ENCODE data around the gene ABHD6. TPM values are rescaled to one million over a fixed set of nuclear protein-coding genes. Genes with fewer than 3 reads are reported as not detected.

Gene ABHD6
- total RNA-seq, 2 donors from 2014 or later = 13.2 to 16.9 TPM

- H3K36me3 ChIP-seq = peaks cover 0 to 5% of the 10 kb centered on the region in 2 donors
- no peak overlapping the region for H3K27ac ChIP-seq
- no peaks in the 10 kb centered on the region for H3K9me3 ChIP-seq
- intact Hi-C loops (cut with DNase I) = no loop called here
- TF ChIP-seq POLR2A (IDR thresholded peaks at IDR 0.05) (no peak), CTCF (IDR thresholded peaks at IDR 0.05) (no peak), POLR2AphosphoS5 (IDR thresholded peaks at IDR 0.05) (no peak)
- DNase-seq (ENCODE audit: low spot score) = no peak
- H3K27me3 ChIP-seq (replicated peaks; ENCODE audit: insufficient read depth) = no peaks in the 10 kb centered on the region
- WGBS = 10% methylated on average over 1 of the region's 1 CpG
- peaks cover 17% of the 10 kb centered on the region for H3K4me1 ChIP-seq (replicated peaks)
- no peak overlapping the region for H3K4me3 ChIP-seq
Observed at GRCh38 chr3:58308728-58309127, 71.1 kb downstream of the ABHD6 start.

- Histone ChIP-seq H3K36me3 (peaks cover 4 to 11% of the 10 kb centered on the region in 2 donors), H3K27me3 (replicated peaks; ENCODE audit: insufficient read depth) (no peaks in the 10 kb centered on the region), H3K9me3 (no peaks in the 10 kb centered on the region), H3K27ac (no peak overlapping the region), H3K4me1 (replicated peaks) (no peaks in the 10 kb centered on the region), H3K4me3 (no peak overlapping the region)
- no peak for DNase-seq (ENCODE audit: low spot score)
- 77% methylated on average over 2 of the region's 2 CpGs for WGBS
- TF ChIP-seq CTCF (IDR thresholded peaks at IDR 0.05) (no peak), POLR2A (IDR thresholded peaks at IDR 0.05) (no peak), POLR2AphosphoS5 (IDR thresholded peaks at IDR 0.05) (no peak)
- intact Hi-C loops (cut with DNase I) = no loop called here
Observed at GRCh38 chr3:58317811-58318210, 80.2 kb downstream of the ABHD6 start.

- Histone ChIP-seq H3K9me3 (no peaks in the 10 kb centered on the region), H3K4me1 (replicated peaks) (no peaks in the 10 kb centered on the region), H3K4me3 (no peak overlapping the region), H3K27me3 (replicated peaks; ENCODE audit: insufficient read depth) (no peaks in the 10 kb centered on the region), H3K36me3 (peaks cover under 1 to 4% of the 10 kb centered on the region in 2 donors), H3K27ac (no peak overlapping the region)
- intact Hi-C loops (cut with DNase I) = loop anchor here (5.0 kb wide), 1 partner anchor 91 kb away; no protein-coding TSS in a partner anchor
- no peak for DNase-seq (ENCODE audit: low spot score)
- TF ChIP-seq POLR2A (IDR thresholded peaks at IDR 0.05) (no peak), CTCF (IDR thresholded peaks at IDR 0.05) (no peak), POLR2AphosphoS5 (IDR thresholded peaks at IDR 0.05) (no peak)
- WGBS = 94% methylated on average over 7 of the region's 7 CpGs
Observed at GRCh38 chr3:58321791-58322190, 84.2 kb downstream of the ABHD6 start.

GRCh38 chr3:58322793-58323192 lies 85.2 kb downstream of the ABHD6 start:
- H3K4me1 ChIP-seq (replicated peaks) = no peaks in the 10 kb centered on the region
- H3K27ac ChIP-seq = no peak overlapping the region
- no peaks in the 10 kb centered on the region for H3K27me3 ChIP-seq (replicated peaks; ENCODE audit: insufficient read depth)
- H3K4me3 ChIP-seq = no peak overlapping the region
- intact Hi-C loops (cut with DNase I) = loop anchor here (5.0 kb wide), 1 partner anchor 90 kb away; no protein-coding TSS in a partner anchor
- 44% methylated on average over 1 of the region's 1 CpG for WGBS
- no peak for DNase-seq (ENCODE audit: low spot score)
- TF ChIP-seq CTCF (IDR thresholded peaks at IDR 0.05) (no peak), POLR2AphosphoS5 (IDR thresholded peaks at IDR 0.05) (no peak), POLR2A (IDR thresholded peaks at IDR 0.05) (no peak)
- H3K9me3 ChIP-seq = no peaks in the 10 kb centered on the region
- no peaks in the 10 kb centered on the region for H3K36me3 ChIP-seq

Data from prostate gland (tissue), 2 donors.